GM23338 (cell line): ENCODE data around the gene NBAS. TPM values are rescaled to one million over a fixed set of nuclear protein-coding genes. Genes with fewer than 3 reads are reported as not detected.

Source experiments
- ATAC-seq: fragments of 200-7000 bp; cut with Tn5 transposase; 3 replicates; pipeline ENCODE4 v1.9.1; 2020
- DNase-seq: peaks from one replicate; pipeline ENCODE4 v3.0.0-alpha.2; 2015; ENCODE audit warnings: low spot score
- H2AFZ ChIP-seq: fragments of 200-600 bp; sonication (generic); 2 replicates; pipeline ENCODE4 v1.8.0; 2016; ENCODE audit warnings: antibody characterized with exemption, mild to moderate bottlenecking, moderate library complexity
- H3F3A ChIP-seq: fragments of 200-600 bp; sonication (generic); replicated peaks from 2 replicates; pipeline ENCODE4 v1.8.0; 2017; ENCODE audit warnings: antibody characterized with exemption, mixed run types, low read depth
- H3K27ac ChIP-seq: fragments of 200-600 bp; sonication (generic); 2 replicates; pipeline ENCODE4 v1.6.1; 2016; ENCODE audit warnings: low read depth
- H3K27me3 ChIP-seq: fragments of 200-600 bp; sonication (generic); 2 replicates; pipeline ENCODE4 v1.8.0; 2016; ENCODE audit warnings: mild to moderate bottlenecking, mixed run types, moderate library complexity; ENCODE audit not compliant: insufficient read depth
- H3K36me3 ChIP-seq: fragments of 200-600 bp; sonication (generic); 2 replicates; pipeline ENCODE4 v1.8.0; 2016; ENCODE audit warnings: mild to moderate bottlenecking; ENCODE audit not compliant: insufficient read depth
- H3K4me1 ChIP-seq: fragments of 200-600 bp; sonication (generic); 2 replicates; pipeline ENCODE4 v1.8.0; 2016; ENCODE audit warnings: mild to moderate bottlenecking, moderate library complexity; ENCODE audit not compliant: insufficient read depth
- H3K4me2 ChIP-seq: fragments of 200-600 bp; sonication (generic); 2 replicates; pipeline ENCODE4 v1.7.1; 2017; ENCODE audit warnings: mixed run types
- H3K4me3 ChIP-seq: fragments of 200-600 bp; sonication (generic); 2 replicates; pipeline ENCODE4 v1.6.1; 2016; ENCODE audit warnings: mixed run types
- H3K79me2 ChIP-seq: fragments of 200-600 bp; sonication (generic); replicated peaks from 2 replicates; pipeline ENCODE4 v1.8.0; 2017; ENCODE audit warnings: mild to moderate bottlenecking; ENCODE audit not compliant: insufficient read depth
- H3K9me2 ChIP-seq: fragments of 200-600 bp; sonication (generic); 2 replicates; pipeline ENCODE4 v1.8.0; 2017; ENCODE audit not compliant: insufficient read depth
- H4K20me1 ChIP-seq: fragments of 200-600 bp; sonication (generic); replicated peaks from 2 replicates; pipeline ENCODE4 v1.8.0; 2017; ENCODE audit warnings: mild to moderate bottlenecking; ENCODE audit not compliant: insufficient read depth
- H3K27ac Mint-ChIP-seq: 2 replicates; pipeline ENCODE4 v1.8.0; 2020; ENCODE audit warnings: inconsistent platforms, mild to moderate bottlenecking, moderate library complexity, mixed read lengths
- H3K27me3 Mint-ChIP-seq: 3 replicates; pipeline ENCODE4 v1.8.0; 2022; ENCODE audit warnings: low read depth, mild to moderate bottlenecking, moderate library complexity, mixed read lengths, inconsistent platforms; ENCODE audit not compliant: insufficient read depth, poor library complexity
- H3K36me3 Mint-ChIP-seq: 3 replicates; pipeline ENCODE4 v1.8.0; 2021; ENCODE audit warnings: low read depth, mild to moderate bottlenecking, inconsistent platforms, moderate library complexity, mixed read lengths
- H3K4me1 Mint-ChIP-seq: 3 replicates; pipeline ENCODE4 v1.8.0; 2020; ENCODE audit warnings: mild to moderate bottlenecking, inconsistent platforms, mixed read lengths
- H3K4me3 Mint-ChIP-seq: 3 replicates; pipeline ENCODE4 v1.8.0; 2021; ENCODE audit warnings: moderate library complexity, mild to moderate bottlenecking, inconsistent platforms, mixed read lengths
- H3K9me3 Mint-ChIP-seq: 3 replicates; pipeline ENCODE4 v1.8.0; 2020; ENCODE audit warnings: moderate library complexity, mild to moderate bottlenecking, inconsistent platforms, mixed read lengths
- CREB1 ChIP-seq: fragments of 250-450 bp; sonication (Bioruptor Pico); IDR thresholded peaks from 2 replicates; pipeline ENCODE4 v1.5.0; 2020; ENCODE audit warnings: low read depth, mild to moderate bottlenecking, moderate library complexity
- CTCF ChIP-seq, 2 experiments: fragments of 200-600 bp in 1 of 2; sonication (generic) in 1 of 2; conservative IDR thresholded peaks; 2 replicates each; pipeline versions ENCODE4 v1.5.1 to v1.6.1; 2016 to 2017; ENCODE audit warnings: antibody characterized with exemption in 2 of 2, low read depth in 2 of 2, mild to moderate bottlenecking in 2 of 2, moderate library complexity in 1 of 2
- EZH2phosphoT487 ChIP-seq: fragments of 200-600 bp; sonication (generic); IDR thresholded peaks from one replicate; pipeline ENCODE4 v1.8.1; 2018; ENCODE audit warnings: antibody characterized with exemption; ENCODE audit not compliant: unreplicated experiment
- JUNB ChIP-seq: IDR thresholded peaks from one replicate; pipeline ENCODE4 v1.6.1; 2016; ENCODE audit warnings: antibody characterized with exemption; ENCODE audit not compliant: unreplicated experiment
- NANOG ChIP-seq: IDR thresholded peaks from 2 replicates; pipeline ENCODE4 v1.6.1; 2016; ENCODE audit warnings: antibody characterized with exemption, borderline replicate concordance
- POLR2AphosphoS5 ChIP-seq: IDR thresholded peaks from 2 replicates; pipeline ENCODE4 v1.6.1; 2016; ENCODE audit warnings: antibody characterized with exemption, low read depth
- REST ChIP-seq: IDR thresholded peaks from one replicate; pipeline ENCODE4 v1.6.1; 2018; ENCODE audit warnings: antibody characterized with exemption; ENCODE audit not compliant: unreplicated experiment
- STAT1 ChIP-seq: IDR thresholded peaks from one replicate; pipeline ENCODE4 v1.6.1; 2016; ENCODE audit warnings: antibody characterized with exemption; ENCODE audit not compliant: unreplicated experiment
- ZNF114 ChIP-seq: fragments of 250-450 bp; sonication (Bioruptor Pico); IDR thresholded peaks from 2 replicates; pipeline ENCODE4 v1.5.0; 2020; ENCODE audit warnings: mild to moderate bottlenecking, moderate library complexity
- ZNF331 ChIP-seq: fragments of 250-450 bp; sonication (Bioruptor Pico); IDR thresholded peaks from 2 replicates; pipeline ENCODE4 v1.5.0; 2020; ENCODE audit warnings: low read depth, mild to moderate bottlenecking, moderate library complexity
- ZNF462 ChIP-seq: fragments of 250-450 bp; sonication (Bioruptor Pico); IDR thresholded peaks from 2 replicates; pipeline ENCODE4 v1.5.0; 2020; ENCODE audit warnings: mild to moderate bottlenecking, moderate library complexity
- polyA plus RNA-seq: library from polyadenylated mRNA; unstranded; fragments of >200 nt; fragmentation: Nextera tagmentation; extraction: Ambion mirVana; gene quantifications from 2 replicates; pipeline ENCODE4 v1.2.1, GENCODE V29; 2016
- total RNA-seq: library from RNA; depleted of rRNA; stranded (reverse); fragments of >200 nt; shearing (Covaris generic); gene quantifications from 2 replicates; pipeline ENCODE4 v1.2.3, GENCODE V29; 2014

NBAS gene
- total and polyA plus RNA-seq, 2 experiments from 2014 or later, result 24.8 to 38.9 TPM

GRCh38 chr2:15205562-15205961 is 355.6 kb downstream of the NBAS start (continued):
- TF ChIP-seq CTCF (conservative IDR thresholded peaks at IDR 0.05; ENCODE audit: low read depth in 2 of 2) (no peak), NANOG (no peak), REST (no peak), CREB1 (CRISPR knock-in tag) (no peak)

GRCh38 chr2:15201009-15201408 is 360.1 kb downstream of the NBAS start:
- Histone ChIP-seq H3K36me3 (no peaks in the 10 kb centered on the region), H3K79me2 (no peaks in the 10 kb centered on the region), H3K9me2 (no peaks in the 10 kb centered on the region), H2AFZ (no peak overlapping the region), H3K27me3 (no peaks in the 10 kb centered on the region), H3K4me2 (no peak overlapping the region), H4K20me1 (no peaks in the 10 kb centered on the region), H3K4me1 (peaks cover 7% of the 10 kb centered on the region), H3F3A (no peaks in the 10 kb centered on the region), H3K4me3 (no peak overlapping the region), H3K27ac (no peak overlapping the region)
- ATAC-seq, result no peak
- Mint-ChIP-seq H3K27me3 (no peaks in the 10 kb centered on the region), H3K36me3 (peaks cover 11% of the 10 kb centered on the region; the same call in 2 of the 3 replicates), H3K27ac (no peak overlapping the region), H3K9me3 (no peaks in the 10 kb centered on the region; the same call in 1 of the 3 replicates), H3K4me3 (no peak overlapping the region), H3K4me1 (no peaks in the 10 kb centered on the region; the same call in 2 of the 3 replicates)
- DNase-seq, result no peak
- TF ChIP-seq EZH2phosphoT487 (no peak), ZNF331 (CRISPR knock-in tag) (no peak), ZNF462 (CRISPR knock-in tag) (no peak), REST (no peak), POLR2AphosphoS5 (no peak), ZNF114 (no peak), JUNB (no peak), STAT1 (no peak)
